GM13976 (cell line): ENCODE results near the gene SRSF7.
"Not testable (repeated sequence)": the region's sequence is repeated elsewhere in the genome, so short reads cannot be mapped to it uniquely, and the experiment has no call there.

Experiments
- DNase-seq: peaks from one replicate; pipeline ENCODE4 v3.0.0; 2012; ENCODE audit warnings: low spot score
- in situ Hi-C: fragments of 300-500 bp; cut with MboI; formaldehyde crosslinking; loops from one replicate; pipeline ENCODE4 v1.12.0; 2022; ENCODE audit warnings: low sequenced_read_pairs, mixed read lengths, inconsistent platforms; ENCODE audit not compliant: unreplicated experiment
- TF ChIP-seq, protein P1 (sequence below): IDR thresholded peaks from 2 replicates; pipeline ENCODE4 v1.5.1; 2012; ENCODE audit warnings: borderline replicate concordance, mild to moderate bottlenecking; ENCODE audit not compliant: insufficient read depth; ENCODE audit errors: extremely low read depth, missing control alignments, control extremely low read depth

Gene SRSF7

DNA sequence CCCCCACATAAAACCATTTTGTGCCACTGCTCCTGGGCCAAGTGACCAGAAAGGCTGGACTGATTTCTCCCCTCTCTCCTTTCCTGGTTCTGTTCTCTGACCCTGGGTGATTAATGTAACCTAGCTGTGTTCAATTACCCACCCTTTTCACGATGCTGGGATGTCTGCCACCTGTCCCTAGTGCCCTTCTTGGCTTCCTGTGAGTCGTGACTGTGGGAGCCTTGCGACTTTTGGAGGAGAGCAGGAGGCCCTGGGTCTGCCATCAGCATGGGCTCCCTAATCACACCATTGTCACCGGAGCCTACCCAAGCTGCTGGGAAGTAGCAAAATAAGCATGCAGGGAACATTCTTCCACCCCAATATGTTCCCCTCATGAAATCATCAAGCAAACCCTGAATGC is 38.3 kb downstream of the SRSF7 start:
- TF ChIP-seq, protein P1, sequence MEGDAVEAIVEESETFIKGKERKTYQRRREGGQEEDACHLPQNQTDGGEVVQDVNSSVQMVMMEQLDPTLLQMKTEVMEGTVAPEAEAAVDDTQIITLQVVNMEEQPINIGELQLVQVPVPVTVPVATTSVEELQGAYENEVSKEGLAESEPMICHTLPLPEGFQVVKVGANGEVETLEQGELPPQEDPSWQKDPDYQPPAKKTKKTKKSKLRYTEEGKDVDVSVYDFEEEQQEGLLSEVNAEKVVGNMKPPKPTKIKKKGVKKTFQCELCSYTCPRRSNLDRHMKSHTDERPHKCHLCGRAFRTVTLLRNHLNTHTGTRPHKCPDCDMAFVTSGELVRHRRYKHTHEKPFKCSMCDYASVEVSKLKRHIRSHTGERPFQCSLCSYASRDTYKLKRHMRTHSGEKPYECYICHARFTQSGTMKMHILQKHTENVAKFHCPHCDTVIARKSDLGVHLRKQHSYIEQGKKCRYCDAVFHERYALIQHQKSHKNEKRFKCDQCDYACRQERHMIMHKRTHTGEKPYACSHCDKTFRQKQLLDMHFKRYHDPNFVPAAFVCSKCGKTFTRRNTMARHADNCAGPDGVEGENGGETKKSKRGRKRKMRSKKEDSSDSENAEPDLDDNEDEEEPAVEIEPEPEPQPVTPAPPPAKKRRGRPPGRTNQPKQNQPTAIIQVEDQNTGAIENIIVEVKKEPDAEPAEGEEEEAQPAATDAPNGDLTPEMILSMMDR: no peak
- no peak for DNase-seq
- in situ Hi-C loops: no loop called here

DNA sequence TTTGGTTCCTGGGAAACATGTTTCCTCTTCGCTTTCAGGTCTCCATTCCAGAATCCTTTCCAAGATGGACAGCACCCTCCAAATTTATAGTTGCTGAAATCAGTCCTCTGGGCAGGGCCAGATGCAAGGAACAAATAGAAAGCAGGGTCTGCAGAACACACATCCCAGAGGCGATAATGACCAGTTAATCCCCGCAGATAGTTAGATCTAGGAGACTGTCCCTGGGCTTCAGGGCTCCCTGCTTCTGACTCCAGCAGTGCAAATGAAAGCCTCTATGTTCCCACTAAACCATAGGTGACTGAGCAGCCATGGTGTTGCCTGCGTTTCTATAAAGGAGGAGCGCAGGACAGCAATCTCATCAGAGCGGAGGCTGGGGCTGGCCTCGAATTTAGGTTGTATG is 38.7 kb downstream of the SRSF7 start:
- DNase-seq: no peak
- TF ChIP-seq, protein P1: no peak
- in situ Hi-C loops: no loop called here

DNA sequence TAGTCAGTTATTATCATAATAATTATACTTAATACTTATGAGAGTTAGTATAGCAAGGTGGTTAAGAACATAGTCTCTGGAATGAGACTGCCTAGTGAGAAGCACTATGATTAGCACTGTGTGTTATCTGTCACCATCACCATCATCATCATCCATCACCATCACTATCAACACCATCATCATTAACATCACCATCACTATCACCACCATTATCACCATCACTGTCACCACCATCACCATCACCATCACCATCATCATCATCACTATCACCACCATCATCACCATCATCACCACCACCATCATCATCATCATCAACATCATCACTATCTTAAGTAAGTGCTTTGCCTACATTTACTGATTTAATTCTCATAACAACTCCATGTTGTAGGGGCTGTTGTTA is 39.6 kb downstream of the SRSF7 start:
- no peak for DNase-seq
- in situ Hi-C loops: no loop called here
- TF ChIP-seq, protein P1: no peak

DNA sequence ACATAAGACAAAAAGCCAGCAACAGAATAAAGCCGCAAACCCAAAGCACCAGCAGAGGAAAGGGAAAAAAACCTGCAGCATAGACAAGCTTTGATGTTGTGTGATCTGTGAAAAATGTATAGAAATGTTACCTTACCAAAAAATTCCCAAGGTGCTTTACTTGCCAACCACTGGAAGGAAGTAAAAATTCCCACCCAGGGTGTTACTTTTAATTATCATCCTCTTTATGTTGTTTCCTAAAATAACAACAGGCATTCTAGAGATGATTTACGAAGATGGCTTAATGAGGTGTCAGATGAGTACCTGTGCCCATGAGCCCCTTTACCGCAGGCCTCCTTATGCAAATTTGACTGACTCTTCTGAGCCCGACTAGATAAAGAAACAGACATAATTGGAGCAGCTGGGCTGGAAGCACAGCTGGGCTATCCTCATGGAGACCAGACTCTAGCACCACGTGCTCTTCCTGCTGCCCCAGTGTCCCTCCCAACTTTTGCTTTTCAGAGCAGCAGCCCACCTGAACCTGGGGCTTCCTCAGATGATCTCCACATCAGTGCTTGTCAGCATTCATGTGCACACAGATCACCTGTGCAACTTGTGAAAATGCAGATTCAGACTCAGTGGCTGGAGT is 41.5 kb downstream of the SRSF7 start:
- no peak for DNase-seq
- TF ChIP-seq, protein P1: no peak
- in situ Hi-C loops: no loop called here

DNA sequence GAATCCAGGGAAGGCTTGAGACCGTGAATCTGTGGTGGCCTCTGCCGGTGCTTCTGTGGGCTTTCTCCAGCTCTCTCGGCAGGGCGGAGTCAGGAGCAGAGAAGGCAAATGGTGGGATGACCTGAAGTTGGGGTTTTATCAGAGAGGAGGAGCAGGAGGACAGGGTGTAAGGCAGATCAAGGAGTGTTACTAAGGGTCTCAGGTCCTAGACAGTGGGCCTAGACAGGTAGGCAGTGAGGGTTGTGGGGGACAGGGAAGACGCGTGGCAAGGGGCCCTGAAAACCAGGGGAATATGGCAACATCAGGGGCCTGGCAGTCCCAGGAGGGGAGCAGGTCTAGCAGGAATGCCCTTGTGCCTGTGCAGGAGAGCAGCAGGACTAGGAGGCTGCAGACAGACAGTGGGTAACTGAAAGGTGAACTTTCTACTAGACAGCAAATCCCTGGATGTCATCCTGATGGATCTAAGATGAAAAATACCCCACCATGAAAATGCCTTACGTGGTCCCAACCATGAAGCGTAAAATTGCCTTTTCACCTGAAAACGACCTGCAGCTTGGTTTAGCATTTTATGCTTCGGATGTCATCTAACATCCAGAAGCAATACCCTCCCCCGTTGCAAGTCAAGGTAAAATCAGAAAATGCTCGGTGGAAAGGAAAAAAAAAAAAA is 42.1 kb downstream of the SRSF7 start:
- in situ Hi-C loops: no loop called here
- TF ChIP-seq, protein P1: no peak
- DNase-seq: no peak

DNA sequence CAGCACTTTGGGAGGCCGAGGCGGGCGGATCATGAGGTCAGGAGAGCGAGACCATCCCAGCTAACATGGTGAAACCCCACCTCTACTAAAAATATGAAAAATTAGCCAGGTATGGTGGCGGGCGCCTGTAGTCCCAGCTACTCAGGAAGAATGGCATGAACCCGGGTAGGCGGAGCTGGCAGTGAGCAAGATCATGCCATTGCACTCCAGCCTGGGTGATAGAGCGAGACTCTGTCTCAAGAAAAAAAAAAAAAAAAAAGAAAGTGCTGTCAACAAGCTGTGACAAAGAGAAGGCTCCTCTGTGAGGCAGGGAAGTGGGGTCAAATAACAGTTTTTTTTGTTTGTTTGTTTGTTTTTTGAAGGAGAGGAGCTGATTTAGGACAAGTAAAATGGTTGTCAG is 42.7 kb downstream of the SRSF7 start:
- not testable (repeated sequence) for DNase-seq

DNA sequence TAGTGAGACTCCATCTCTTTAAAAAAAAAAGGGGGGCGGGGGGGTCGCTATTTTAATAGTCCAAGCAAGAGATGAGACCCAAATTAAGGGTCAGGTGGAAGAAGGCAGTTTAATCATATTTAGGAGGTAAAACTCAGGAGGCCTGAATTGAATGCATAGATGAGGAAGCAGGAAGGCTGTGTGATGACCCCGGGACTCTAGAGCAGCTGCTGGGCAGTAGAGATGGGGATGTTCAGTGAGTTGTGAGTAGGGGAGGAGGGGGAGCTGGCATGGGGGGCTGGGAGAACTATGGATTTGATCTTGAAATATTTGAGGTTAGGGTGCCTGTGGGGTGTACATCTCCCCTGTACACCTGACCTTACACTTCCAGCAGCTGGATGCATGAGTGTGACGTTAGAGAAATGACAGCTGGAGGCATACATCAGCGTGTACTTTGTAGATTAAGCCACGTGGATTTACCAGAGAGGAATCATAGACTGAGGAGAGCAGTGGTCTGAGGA is 44.3 kb downstream of the SRSF7 start:
- TF ChIP-seq, protein P1: no peak
- DNase-seq: no peak
- in situ Hi-C loops: no loop called here

More for the DNA sequence above, 42.7 kb downstream of the SRSF7 start:
- in situ Hi-C loops: not testable (repeated sequence)
